Mesothelial cell of epicardium (in vitro differentiated cells): Measurements from ENCODE around the gene GJB4. TPM values are rescaled to one million over a fixed set of nuclear protein-coding genes. Genes with fewer than 3 reads are reported as not detected.

ENCODE experiments used
- DNase-seq, 2 experiments: peaks; one replicate each; pipeline ENCODE4 v3.0.0; 2021; ENCODE audit warnings: low spot score in 2 of 2; ENCODE audit not compliant: unreplicated experiment in 2 of 2
- H3K27ac Mint-ChIP-seq: 2 replicates; pipeline ENCODE4 v1.8.0; 2021; ENCODE audit warnings: mixed read lengths
- H3K27me3 Mint-ChIP-seq: 2 replicates; pipeline ENCODE4 v1.8.0; 2021; ENCODE audit warnings: low read depth, mixed read lengths
- H3K36me3 Mint-ChIP-seq: 2 replicates; pipeline ENCODE4 v1.8.0; 2021; ENCODE audit warnings: mixed read lengths
- H3K4me1 Mint-ChIP-seq: 2 replicates; pipeline ENCODE4 v1.8.0; 2021; ENCODE audit warnings: mixed read lengths
- H3K4me3 Mint-ChIP-seq: 2 replicates; pipeline ENCODE4 v1.8.0; 2021; ENCODE audit warnings: mild to moderate bottlenecking, moderate library complexity, mixed read lengths
- H3K9me3 Mint-ChIP-seq: 2 replicates; pipeline ENCODE4 v1.8.0; 2021; ENCODE audit warnings: mixed read lengths
- CTCF ChIP-seq: fragments of 200-600 bp; sonication (generic); IDR thresholded peaks from one replicate; pipeline ENCODE4 v1.5.0; 2021; ENCODE audit warnings: antibody characterized with exemption; ENCODE audit not compliant: unreplicated experiment
- total RNA-seq: library from RNA; stranded (reverse); gene quantifications from 3 replicates; pipeline ENCODE4 v1.2.1, GENCODE V29; 2021

GJB4 gene
- total RNA-seq, 1 donor from 2014 or later: not detected

GRCh38 chr1:34781844-34782391, 22.4 kb downstream of the GJB4 start:
- H3K27me3 Mint-ChIP-seq: peaks cover 80% of the 10 kb centered on the region
- no peaks in the 10 kb centered on the region for H3K36me3 Mint-ChIP-seq
- no peak for DNase-seq
- no peak for TF ChIP-seq CTCF
- H3K9me3 Mint-ChIP-seq: no peaks in the 10 kb centered on the region
- peak overlapping the region; percentile 32 for H3K4me3 Mint-ChIP-seq
- H3K4me1 Mint-ChIP-seq: peaks cover 4% of the 10 kb centered on the region
- no peak overlapping the region for H3K27ac Mint-ChIP-seq

DNA sequence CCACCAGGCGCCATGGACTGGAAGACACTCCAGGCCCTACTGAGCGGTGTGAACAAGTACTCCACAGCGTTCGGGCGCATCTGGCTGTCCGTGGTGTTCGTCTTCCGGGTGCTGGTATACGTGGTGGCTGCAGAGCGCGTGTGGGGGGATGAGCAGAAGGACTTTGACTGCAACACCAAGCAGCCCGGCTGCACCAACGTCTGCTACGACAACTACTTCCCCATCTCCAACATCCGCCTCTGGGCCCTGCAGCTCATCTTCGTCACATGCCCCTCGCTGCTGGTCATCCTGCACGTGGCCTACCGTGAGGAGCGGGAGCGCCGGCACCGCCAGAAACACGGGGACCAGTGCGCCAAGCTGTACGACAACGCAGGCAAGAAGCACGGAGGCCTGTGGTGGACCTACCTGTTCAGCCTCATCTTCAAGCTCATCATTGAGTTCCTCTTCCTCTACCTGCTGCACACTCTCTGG, 25.2 kb downstream of the GJB4 start:
- Mint-ChIP-seq H3K27me3 (peaks cover 80% of the 10 kb centered on the region), H3K36me3 (no peaks in the 10 kb centered on the region), H3K9me3 (no peaks in the 10 kb centered on the region), H3K4me3 (no peak overlapping the region), H3K4me1 (peaks cover 4% of the 10 kb centered on the region), H3K27ac (no peak overlapping the region)
- no peak for TF ChIP-seq CTCF
- DNase-seq: peak in 1 of 2 experiments; percentile 30

- Mint-ChIP-seq H3K27me3 (peaks cover 79% of the 10 kb centered on the region), H3K4me3 (no peak overlapping the region), H3K36me3 (no peaks in the 10 kb centered on the region), H3K4me1 (peaks cover 4% of the 10 kb centered on the region), H3K9me3 (no peaks in the 10 kb centered on the region), H3K27ac (no peak overlapping the region)
- no peak for TF ChIP-seq CTCF
- peak in 1 of 2 experiments; percentile 24 for DNase-seq
Observed at GRCh38 chr1:34785231-34785874, 25.8 kb downstream of the GJB4 start.

GRCh38 chr1:34785875-34786470, 26.4 kb downstream of the GJB4 start:
- H3K4me3 Mint-ChIP-seq: no peak overlapping the region
- no peak for DNase-seq
- no peaks in the 10 kb centered on the region for H3K36me3 Mint-ChIP-seq
- H3K27me3 Mint-ChIP-seq: peaks cover 79% of the 10 kb centered on the region
- no peak overlapping the region for H3K27ac Mint-ChIP-seq
- no peaks in the 10 kb centered on the region for H3K9me3 Mint-ChIP-seq
- H3K4me1 Mint-ChIP-seq: peaks cover 4% of the 10 kb centered on the region
- no peak for TF ChIP-seq CTCF

- Mint-ChIP-seq H3K4me1 (peaks cover 4% of the 10 kb centered on the region), H3K9me3 (no peaks in the 10 kb centered on the region), H3K27ac (no peak overlapping the region), H3K27me3 (peaks cover 83% of the 10 kb centered on the region), H3K36me3 (no peaks in the 10 kb centered on the region), H3K4me3 (no peak overlapping the region)
- DNase-seq: peak in 1 of 2 experiments; percentile 72
- TF ChIP-seq CTCF: peak; percentile 54
Observed at GRCh38 chr1:34786521-34787325, 27.2 kb downstream of the GJB4 start.
